Stimulated activated naive CD8-positive, alpha-beta T cell treated with anti-CD3 and anti-CD28 coated beads, Interleukin-15, Interleukin-2, amounts not matched to agents 100 ng/mL and 50 ng/mL, for 24 hours (primary cell): ENCODE measurements around the gene THSD4.

ENCODE experiments used
- H3K27ac Mint-ChIP-seq: one replicate; pipeline ENCODE4 v1.8.0; 2021; ENCODE audit warnings: mild to moderate bottlenecking, mixed read lengths
- H3K27me3 Mint-ChIP-seq: one replicate; pipeline ENCODE4 v1.8.0; 2021; ENCODE audit warnings: mixed read lengths
- H3K36me3 Mint-ChIP-seq: one replicate; pipeline ENCODE4 v1.8.0; 2021; ENCODE audit warnings: low read depth, mixed read lengths
- H3K4me1 Mint-ChIP-seq: one replicate; pipeline ENCODE4 v1.8.0; 2021; ENCODE audit warnings: low read depth, mixed read lengths
- H3K4me3 Mint-ChIP-seq: one replicate; pipeline ENCODE4 v1.8.0; 2021; ENCODE audit warnings: mild to moderate bottlenecking, mixed read lengths
- H3K9me3 Mint-ChIP-seq: one replicate; pipeline ENCODE4 v1.8.0; 2021; ENCODE audit warnings: mixed read lengths

The THSD4 gene

GRCh38 chr15:71779073-71779797 is 664.0 kb downstream of the THSD4 start:
- no peak overlapping the region for H3K4me3 Mint-ChIP-seq
- no peaks in the 10 kb centered on the region for H3K9me3 Mint-ChIP-seq
- no peak overlapping the region for H3K27ac Mint-ChIP-seq
- H3K4me1 Mint-ChIP-seq: no peaks in the 10 kb centered on the region
- no peaks in the 10 kb centered on the region for H3K36me3 Mint-ChIP-seq
- peaks cover 12% of the 10 kb centered on the region for H3K27me3 Mint-ChIP-seq

- H3K4me1 Mint-ChIP-seq: no peaks in the 10 kb centered on the region
- H3K27ac Mint-ChIP-seq: no peak overlapping the region
- H3K9me3 Mint-ChIP-seq: no peaks in the 10 kb centered on the region
- peaks cover 22% of the 10 kb centered on the region for H3K27me3 Mint-ChIP-seq
- H3K36me3 Mint-ChIP-seq: no peaks in the 10 kb centered on the region
- H3K4me3 Mint-ChIP-seq: no peak overlapping the region
Observed at GRCh38 chr15:71780115-71780976, 665.1 kb downstream of the THSD4 start.

- Mint-ChIP-seq H3K9me3 (no peaks in the 10 kb centered on the region), H3K36me3 (no peaks in the 10 kb centered on the region), H3K4me3 (no peak overlapping the region), H3K27me3 (peaks cover 29% of the 10 kb centered on the region), H3K27ac (no peak overlapping the region), H3K4me1 (no peaks in the 10 kb centered on the region)
Observed at GRCh38 chr15:71781179-71781964, 666.1 kb downstream of the THSD4 start.

GRCh38 chr15:71781965-71782265 is 666.6 kb downstream of the THSD4 start:
- H3K9me3 Mint-ChIP-seq: no peaks in the 10 kb centered on the region
- no peaks in the 10 kb centered on the region for H3K4me1 Mint-ChIP-seq
- peaks cover 29% of the 10 kb centered on the region for H3K27me3 Mint-ChIP-seq
- no peak overlapping the region for H3K27ac Mint-ChIP-seq
- no peak overlapping the region for H3K4me3 Mint-ChIP-seq
- no peaks in the 10 kb centered on the region for H3K36me3 Mint-ChIP-seq

GRCh38 chr15:71782422-71783165 is 667.3 kb downstream of the THSD4 start:
- Mint-ChIP-seq H3K4me1 (no peaks in the 10 kb centered on the region), H3K36me3 (no peaks in the 10 kb centered on the region), H3K27me3 (peaks cover 29% of the 10 kb centered on the region), H3K9me3 (no peaks in the 10 kb centered on the region), H3K4me3 (no peak overlapping the region), H3K27ac (no peak overlapping the region)

GRCh38 chr15:71784719-71785118 is 669.4 kb downstream of the THSD4 start:
- Mint-ChIP-seq H3K36me3 (no peaks in the 10 kb centered on the region), H3K27ac (no peak overlapping the region), H3K4me3 (no peak overlapping the region)

GRCh38 chr15:71785996-71786395 is 670.7 kb downstream of the THSD4 start:
- Mint-ChIP-seq H3K27me3 (peaks cover 23% of the 10 kb centered on the region), H3K4me3 (no peak overlapping the region), H3K4me1 (no peaks in the 10 kb centered on the region), H3K27ac (no peak overlapping the region), H3K9me3 (no peaks in the 10 kb centered on the region), H3K36me3 (no peaks in the 10 kb centered on the region)

More at GRCh38 chr15:71784719-71785118, 669.4 kb downstream of the THSD4 start:
- Mint-ChIP-seq H3K9me3 (no peaks in the 10 kb centered on the region), H3K4me1 (no peaks in the 10 kb centered on the region), H3K27me3 (peaks cover 29% of the 10 kb centered on the region)

GRCh38 chr15:71786673-71787072 is 671.4 kb downstream of the THSD4 start:
- no peak overlapping the region for H3K27ac Mint-ChIP-seq
- no peaks in the 10 kb centered on the region for H3K36me3 Mint-ChIP-seq

GRCh38 chr15:71788646-71789579 is 673.6 kb downstream of the THSD4 start:
- Mint-ChIP-seq H3K36me3 (no peaks in the 10 kb centered on the region), H3K4me1 (no peaks in the 10 kb centered on the region), H3K27ac (no peak overlapping the region), H3K9me3 (no peaks in the 10 kb centered on the region), H3K27me3 (peaks cover 17% of the 10 kb centered on the region), H3K4me3 (no peak overlapping the region)

More at GRCh38 chr15:71786673-71787072, 671.4 kb downstream of the THSD4 start:
- Mint-ChIP-seq H3K4me3 (no peak overlapping the region), H3K9me3 (no peaks in the 10 kb centered on the region), H3K27me3 (peaks cover 17% of the 10 kb centered on the region), H3K4me1 (no peaks in the 10 kb centered on the region)

GRCh38 chr15:71789616-71790015 is 674.3 kb downstream of the THSD4 start:
- Mint-ChIP-seq H3K27me3 (peaks cover 13% of the 10 kb centered on the region), H3K36me3 (no peaks in the 10 kb centered on the region), H3K27ac (no peak overlapping the region), H3K4me1 (no peaks in the 10 kb centered on the region), H3K4me3 (no peak overlapping the region), H3K9me3 (no peaks in the 10 kb centered on the region)

GRCh38 chr15:71790081-71790480 is 674.8 kb downstream of the THSD4 start:
- Mint-ChIP-seq H3K27me3 (peaks cover 8% of the 10 kb centered on the region), H3K9me3 (no peaks in the 10 kb centered on the region), H3K27ac (no peak overlapping the region), H3K4me3 (no peak overlapping the region), H3K4me1 (no peaks in the 10 kb centered on the region), H3K36me3 (no peaks in the 10 kb centered on the region)

GRCh38 chr15:71791975-71792374 is 676.7 kb downstream of the THSD4 start:
- Mint-ChIP-seq H3K4me3 (no peak overlapping the region), H3K36me3 (no peaks in the 10 kb centered on the region), H3K4me1 (no peaks in the 10 kb centered on the region), H3K27me3 (no peaks in the 10 kb centered on the region), H3K9me3 (no peaks in the 10 kb centered on the region), H3K27ac (no peak overlapping the region)

- Mint-ChIP-seq H3K4me3 (no peak overlapping the region), H3K36me3 (no peaks in the 10 kb centered on the region), H3K27me3 (no peaks in the 10 kb centered on the region), H3K4me1 (no peaks in the 10 kb centered on the region), H3K9me3 (no peaks in the 10 kb centered on the region), H3K27ac (no peak overlapping the region)
Observed at GRCh38 chr15:71792521-71792920, 677.2 kb downstream of the THSD4 start.

- Mint-ChIP-seq H3K4me1 (no peaks in the 10 kb centered on the region), H3K27ac (no peak overlapping the region), H3K4me3 (no peak overlapping the region)
Observed at GRCh38 chr15:71798641-71799040, 683.4 kb downstream of the THSD4 start.

More at GRCh38 chr15:71798641-71799040, 683.4 kb downstream of the THSD4 start:
- Mint-ChIP-seq H3K9me3 (no peaks in the 10 kb centered on the region), H3K36me3 (no peaks in the 10 kb centered on the region), H3K27me3 (peaks cover 17% of the 10 kb centered on the region)
